Upper lobe of left lung (tissue), 6 donors: ENCODE measurements around the gene PDGFRB. TPM values are rescaled to one million over a fixed set of nuclear protein-coding genes. Genes with fewer than 3 reads are reported as not detected.

Source experiments
- ATAC-seq, 2 donors: fragments of 200-7000 bp; cut with Tn5 transposase; one replicate each; pipeline ENCODE4 v1.9.1; 2022; ENCODE audit warnings: mild to moderate bottlenecking in 2 of 2, moderate library complexity in 2 of 2; ENCODE audit not compliant: low FRiP score in 2 of 2
- DNase-seq, 2 donors: peaks; one replicate each; pipeline ENCODE4 v3.0.0-alpha.2; 2019 to 2020
- H3K27ac ChIP-seq, 4 donors: fragments of 200-600 bp; sonication (generic); one replicate each; pipeline ENCODE4 v1.5.1; 2016 to 2019
- H3K27me3 ChIP-seq, 4 donors: fragments of 200-600 bp; sonication (generic); one replicate each; pipeline ENCODE4 v1.5.1; 2017 to 2019
- H3K36me3 ChIP-seq, 4 donors: fragments of 200-600 bp; sonication (generic); one replicate each; pipeline ENCODE4 v1.5.1; 2016 to 2019
- H3K4me1 ChIP-seq, 4 donors: fragments of 200-600 bp; sonication (generic); one replicate each; pipeline ENCODE4 v1.5.1; 2018 to 2019
- H3K4me3 ChIP-seq, 4 donors: fragments of 200-600 bp; sonication (generic); one replicate each; pipeline ENCODE4 v1.5.1; 2017 to 2019; ENCODE audit warnings: mild to moderate bottlenecking in 2 of 4, moderate library complexity in 1 of 4
- H3K9me3 ChIP-seq, 4 donors: fragments of 200-600 bp; sonication (generic); one replicate each; pipeline ENCODE4 v1.5.1; 2018 to 2019
- EP300 ChIP-seq, 4 donors: sonication (generic); formaldehyde crosslinking; IDR thresholded peaks; one replicate each; pipeline ENCODE4 v1.5.1; 2017; ENCODE audit warnings: antibody characterized with exemption in 4 of 4, control low read depth in 2 of 4
- POLR2A ChIP-seq, 4 donors: fragments of 450-650 bp; IDR thresholded peaks; one replicate each; pipeline ENCODE4 v1.5.1; 2016 to 2017; ENCODE audit warnings: antibody characterized with exemption in 4 of 4, mild to moderate bottlenecking in 2 of 4
- POLR2AphosphoS5 ChIP-seq, 2 donors: sonication (generic); formaldehyde crosslinking; IDR thresholded peaks; one replicate each; pipeline ENCODE4 v1.5.1; 2017; ENCODE audit warnings: antibody characterized with exemption in 2 of 2
- WGBS, 2 donors: methylation state at CpG; one replicate each; pipeline ENCODE4 v1.1.5; 2017 to 2018; 5-methylcytosine and 5-hydroxymethylcytosine counted together
- total RNA-seq, 6 donors: library from RNA; depleted of rRNA in 4 of 6; stranded (reverse); fragments of >200 nt in 4 of 6; gene quantifications; one replicate each; pipeline versions ENCODE4 v1.1.0 to v1.2.1, GENCODE V29; 2016 to 2021
- TF ChIP-seq, protein P1 (sequence below), 6 experiments: fragments of 450-650 bp in 4 of 6; fragments of 200-600 bp in 2 of 6; sonication (generic) in 2 of 6; IDR thresholded peaks; one replicate each; pipeline ENCODE4 v1.5.1; 2016 to 2019; ENCODE audit warnings: antibody characterized with exemption in 6 of 6
- donor health status: DM: no; HTN: no; CAD: no; lungs with moderate emphysema.
- donor health status: DM: no; HTN: yes; CAD: no; lungs with severe emphysema.

The PDGFRB gene
- total RNA-seq, 6 donors from 2014 or later, result 26.6 to 155 (median 81.5) TPM

DNA sequence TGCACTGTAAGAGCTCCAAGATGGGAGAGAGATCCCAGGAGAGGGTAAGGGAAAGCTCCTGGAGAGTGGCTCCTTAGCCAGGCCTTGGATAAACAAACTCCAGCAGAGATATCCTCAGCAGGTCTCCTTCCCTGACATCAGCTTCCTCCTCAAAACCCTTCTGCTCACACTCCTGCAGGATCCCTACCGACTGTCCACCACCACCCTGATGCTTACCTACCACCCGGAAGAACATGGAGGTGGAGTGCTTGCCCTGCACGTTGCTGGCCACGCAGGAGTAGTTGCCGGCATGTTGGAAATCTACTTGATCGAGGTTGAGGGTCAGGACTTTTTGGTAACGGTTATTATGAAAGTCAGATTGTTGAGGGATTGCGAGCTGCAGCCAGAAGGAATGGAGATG, 78.6 kb downstream of the PDGFRB start:
- no peak overlapping the region for H3K4me3 ChIP-seq
- no peak for TF ChIP-seq POLR2A (IDR thresholded peaks at IDR 0.05)

DNA sequence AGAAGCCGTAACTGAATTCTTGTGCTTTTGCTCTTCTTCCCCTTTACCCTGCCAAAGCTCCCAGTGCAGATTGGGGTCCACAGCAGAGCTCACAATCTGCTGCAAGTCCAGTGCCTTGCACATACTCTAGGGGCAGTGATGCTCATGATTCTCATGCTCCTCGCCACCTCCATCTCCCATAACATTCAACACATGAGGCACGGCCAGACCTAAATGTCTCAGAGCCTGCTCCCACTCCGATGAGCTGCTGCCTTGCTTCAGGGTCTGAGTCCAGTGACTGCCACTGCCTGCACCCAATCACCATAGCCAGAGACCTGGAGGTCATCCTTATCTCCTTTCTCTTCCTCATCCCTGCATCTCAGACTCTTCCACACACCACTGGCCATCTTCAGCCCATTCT, 79.8 kb downstream of the PDGFRB start:
- WGBS, 2 donors, result 82 to 89% methylated on average over 4 of the region's 4 CpGs
- Histone ChIP-seq H3K27me3 (no peaks in the 10 kb centered on the region), H3K36me3 (no peaks in the 10 kb centered on the region), H3K4me3 (no peak overlapping the region), H3K4me1 (no peaks in the 10 kb centered on the region), H3K9me3 (no peaks in the 10 kb centered on the region), H3K27ac (no peak overlapping the region)
- ATAC-seq, result no peak
- TF ChIP-seq POLR2A (IDR thresholded peaks at IDR 0.05), result no peak
- TF ChIP-seq, protein P1, sequence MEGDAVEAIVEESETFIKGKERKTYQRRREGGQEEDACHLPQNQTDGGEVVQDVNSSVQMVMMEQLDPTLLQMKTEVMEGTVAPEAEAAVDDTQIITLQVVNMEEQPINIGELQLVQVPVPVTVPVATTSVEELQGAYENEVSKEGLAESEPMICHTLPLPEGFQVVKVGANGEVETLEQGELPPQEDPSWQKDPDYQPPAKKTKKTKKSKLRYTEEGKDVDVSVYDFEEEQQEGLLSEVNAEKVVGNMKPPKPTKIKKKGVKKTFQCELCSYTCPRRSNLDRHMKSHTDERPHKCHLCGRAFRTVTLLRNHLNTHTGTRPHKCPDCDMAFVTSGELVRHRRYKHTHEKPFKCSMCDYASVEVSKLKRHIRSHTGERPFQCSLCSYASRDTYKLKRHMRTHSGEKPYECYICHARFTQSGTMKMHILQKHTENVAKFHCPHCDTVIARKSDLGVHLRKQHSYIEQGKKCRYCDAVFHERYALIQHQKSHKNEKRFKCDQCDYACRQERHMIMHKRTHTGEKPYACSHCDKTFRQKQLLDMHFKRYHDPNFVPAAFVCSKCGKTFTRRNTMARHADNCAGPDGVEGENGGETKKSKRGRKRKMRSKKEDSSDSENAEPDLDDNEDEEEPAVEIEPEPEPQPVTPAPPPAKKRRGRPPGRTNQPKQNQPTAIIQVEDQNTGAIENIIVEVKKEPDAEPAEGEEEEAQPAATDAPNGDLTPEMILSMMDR (IDR thresholded peaks at IDR 0.05), result no peak
- TF ChIP-seq POLR2AphosphoS5 (IDR thresholded peaks at IDR 0.05), result no peak
- no peak for TF ChIP-seq EP300 (IDR thresholded peaks at IDR 0.05)
- peak in 1 of 2 donors; percentile 8 for DNase-seq

More for the DNA sequence above, 78.6 kb downstream of the PDGFRB start:
- no peak for DNase-seq
- ATAC-seq, result no peak
- Histone ChIP-seq H3K36me3 (no peaks in the 10 kb centered on the region), H3K4me1 (peaks cover 0 to 7% (median 4%) of the 10 kb centered on the region in 4 donors), H3K27me3 (no peaks in the 10 kb centered on the region), H3K9me3 (no peaks in the 10 kb centered on the region), H3K27ac (no peak overlapping the region)
- 76 to 78% methylated on average over 8 of the region's 8 CpGs for WGBS, 2 donors

DNA sequence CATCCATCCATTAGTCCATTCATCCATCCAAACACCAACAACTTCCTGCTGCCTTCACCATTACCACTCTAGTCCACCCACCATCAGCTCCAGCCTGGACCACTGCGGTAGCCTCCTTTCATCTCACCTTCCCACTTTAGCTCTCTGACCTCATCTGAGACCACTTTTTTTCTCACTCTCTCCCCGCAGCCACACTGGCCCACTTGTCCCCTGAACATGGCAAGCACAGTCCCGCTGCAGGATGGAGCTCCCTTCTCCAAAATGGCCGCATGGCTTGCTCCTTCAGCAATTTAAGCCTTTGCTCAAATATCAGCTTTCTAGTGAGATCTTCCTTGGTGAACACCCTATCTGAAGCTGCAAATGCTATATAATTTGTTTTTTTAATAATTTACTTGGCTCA, 80.4 kb downstream of the PDGFRB start:
- TF ChIP-seq, protein P1 (IDR thresholded peaks at IDR 0.05), result no peak
- TF ChIP-seq POLR2A (IDR thresholded peaks at IDR 0.05) (no peak), POLR2AphosphoS5 (IDR thresholded peaks at IDR 0.05) (no peak), EP300 (IDR thresholded peaks at IDR 0.05) (no peak)
- Histone ChIP-seq H3K4me3 (no peak overlapping the region), H3K9me3 (no peaks in the 10 kb centered on the region), H3K27ac (no peak overlapping the region), H3K36me3 (no peaks in the 10 kb centered on the region), H3K4me1 (no peaks in the 10 kb centered on the region), H3K27me3 (no peaks in the 10 kb centered on the region)
- ATAC-seq, result no peak
- DNase-seq, result no peak
- 48 to 74% methylated on average over 4 of the region's 4 CpGs for WGBS, 2 donors

DNA sequence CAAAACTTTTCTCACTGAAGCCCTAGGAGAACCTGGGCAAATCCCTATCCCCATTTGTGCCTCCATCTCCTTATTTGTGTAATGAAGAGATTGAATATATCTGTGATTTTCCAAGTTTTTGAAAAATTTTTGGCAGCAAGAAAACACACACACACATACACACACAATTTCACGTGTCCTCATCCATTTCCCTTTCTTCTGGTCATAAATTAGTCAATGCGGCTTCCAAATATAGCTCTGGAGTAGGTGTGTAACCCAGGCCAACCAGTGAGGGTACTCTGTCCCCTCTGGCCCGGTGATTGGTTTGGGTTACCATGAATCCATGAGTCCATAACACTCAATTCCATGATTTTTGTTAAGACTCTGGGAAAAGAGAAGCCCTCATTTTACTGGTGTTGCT, 82.0 kb downstream of the PDGFRB start:
- Histone ChIP-seq H3K36me3 (no peaks in the 10 kb centered on the region), H3K27ac (no peak overlapping the region), H3K4me3 (no peak overlapping the region), H3K4me1 (no peaks in the 10 kb centered on the region), H3K27me3 (no peaks in the 10 kb centered on the region), H3K9me3 (no peaks in the 10 kb centered on the region)
- ATAC-seq (no peak), DNase-seq (peak in 1 of 2 donors; percentile 4)
- TF ChIP-seq, protein P1 (IDR thresholded peaks at IDR 0.05), result no peak
- TF ChIP-seq EP300 (IDR thresholded peaks at IDR 0.05), result no peak
- no peak for TF ChIP-seq POLR2A (IDR thresholded peaks at IDR 0.05)
- no peak for TF ChIP-seq POLR2AphosphoS5 (IDR thresholded peaks at IDR 0.05)
- 79% methylated on average over 3 of the region's 3 CpGs for WGBS, 2 donors

DNA sequence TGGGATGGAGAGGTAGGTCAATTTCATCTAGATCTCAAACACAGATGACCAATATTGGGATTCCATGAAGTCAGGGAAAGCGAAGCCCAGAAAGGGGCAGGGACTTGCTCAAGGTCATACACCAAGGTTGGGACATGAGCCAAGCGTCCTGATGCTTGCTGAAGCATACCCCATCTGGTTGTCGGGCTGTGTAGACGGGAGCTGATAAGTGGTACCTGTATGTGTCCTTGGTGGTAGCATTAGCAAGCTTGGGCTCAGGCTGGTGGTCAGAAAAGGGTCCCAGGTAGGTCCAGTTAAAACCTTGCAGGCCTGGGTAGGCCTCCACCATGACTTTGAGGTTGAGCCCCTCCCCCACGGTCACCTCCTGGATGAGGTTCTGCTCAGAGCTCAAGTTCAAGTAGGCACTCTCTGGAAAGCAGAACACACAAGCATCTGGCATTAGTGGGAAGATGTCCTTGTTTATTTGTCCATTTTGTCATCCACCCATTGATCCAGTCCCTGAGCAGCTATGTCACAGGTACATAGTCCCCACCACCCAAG, 82.5 kb downstream of the PDGFRB start:
- DNase-seq, result peak in 1 of 2 donors; percentile 14
- 74 to 87% methylated on average over 5 of the region's 5 CpGs for WGBS, 2 donors
- H3K36me3 ChIP-seq, result no peaks in the 10 kb centered on the region

More for the DNA sequence above, 82.5 kb downstream of the PDGFRB start:
- TF ChIP-seq POLR2AphosphoS5 (IDR thresholded peaks at IDR 0.05) (no peak), POLR2A (IDR thresholded peaks at IDR 0.05) (no peak), EP300 (IDR thresholded peaks at IDR 0.05) (no peak)
- TF ChIP-seq, protein P1 (IDR thresholded peaks at IDR 0.05), result no peak
- Histone ChIP-seq H3K4me1 (peaks cover 0 to 5% (median 0%) of the 10 kb centered on the region in 4 donors), H3K27me3 (no peaks in the 10 kb centered on the region), H3K4me3 (no peak overlapping the region), H3K27ac (no peak overlapping the region), H3K9me3 (no peaks in the 10 kb centered on the region)
- no peak for ATAC-seq
